Urinary bladder (tissue), 4 donors: ENCODE measurements around the gene NFATC1. TPM values are rescaled to one million over a fixed set of nuclear protein-coding genes. Genes with fewer than 3 reads are reported as not detected.

Experiments used
- DNase-seq: peaks from one replicate; pipeline ENCODE4 v3.0.0-alpha.2; 2015; ENCODE audit errors: extremely low spot score
- H3K27ac ChIP-seq: one replicate; pipeline ENCODE4 v1.5.1; 2013; ENCODE audit warnings: low read depth, mild to moderate bottlenecking, moderate library complexity
- H3K36me3 ChIP-seq: one replicate; pipeline ENCODE4 v1.6.1; 2013; ENCODE audit warnings: mild to moderate bottlenecking, moderate library complexity; ENCODE audit not compliant: insufficient read depth
- H3K4me1 ChIP-seq: one replicate; pipeline ENCODE4 v1.6.1; 2013; ENCODE audit warnings: mild to moderate bottlenecking, moderate library complexity; ENCODE audit not compliant: insufficient read depth
- H3K4me3 ChIP-seq: one replicate; pipeline ENCODE4 v1.5.1; 2013; ENCODE audit warnings: low read depth, low read length
- WGBS: extraction: QIAGEN DNeasy Blood & Tissue Kit; methylation state at CpG from one replicate; pipeline ENCODE4 v1.1.7; 2013; 5-methylcytosine and 5-hydroxymethylcytosine counted together
- polyA plus RNA-seq: library from polyadenylated mRNA; stranded (reverse); fragments of 200-250 nt; gene quantifications from one replicate; pipeline ENCODE4 v1.2.3, GENCODE V29; 2013
- total RNA-seq: library from RNA; depleted of rRNA; stranded (reverse); fragments of >200 nt; gene quantifications from one replicate; pipeline ENCODE4 v1.2.3, GENCODE V29; 2014
- donor health status: healthy with polysubstance abuse.
- donor health status: healthy.

NFATC1 gene
- total and polyA plus RNA-seq, 2 donors: 8.5 to 11.3 TPM

GRCh38 chr18:79400091-79400590, 4.4 kb downstream of the NFATC1 start:
- 1% methylated on average over 69 of the region's 71 CpGs for WGBS
- DNase-seq: no peak
- Histone ChIP-seq H3K27ac (peak overlapping the region; percentile 54), H3K4me3 (peak overlapping the region; percentile 78), H3K4me1 (peaks cover 7% of the 10 kb centered on the region), H3K36me3 (no peaks in the 10 kb centered on the region)

GRCh38 chr18:79400591-79401381, 5.1 kb downstream of the NFATC1 start:
- H3K27ac ChIP-seq: peak overlapping the region; percentile 54
- 29% methylated on average over 50 of the region's 58 CpGs for WGBS
- H3K36me3 ChIP-seq: no peaks in the 10 kb centered on the region
- peak overlapping the region; percentile 78 for H3K4me3 ChIP-seq
- DNase-seq: no peak
- H3K4me1 ChIP-seq: peaks cover 7% of the 10 kb centered on the region

GRCh38 chr18:79401494-79402208, 5.9 kb downstream of the NFATC1 start:
- DNase-seq: no peak
- Histone ChIP-seq H3K27ac (no peak overlapping the region), H3K36me3 (no peaks in the 10 kb centered on the region), H3K4me3 (no peak overlapping the region), H3K4me1 (peaks cover 5% of the 10 kb centered on the region)
- WGBS: 92% methylated on average over 32 of the region's 32 CpGs

- H3K4me3 ChIP-seq: no peak overlapping the region
- WGBS: 92% methylated on average over 16 of the region's 16 CpGs
- H3K36me3 ChIP-seq: no peaks in the 10 kb centered on the region
- DNase-seq: no peak
- H3K4me1 ChIP-seq: peaks cover 5% of the 10 kb centered on the region
- no peak overlapping the region for H3K27ac ChIP-seq
These were observed 6.5 kb downstream of the NFATC1 start for GRCh38 chr18:79402209-79402576.

- Histone ChIP-seq H3K4me3 (no peak overlapping the region), H3K27ac (no peak overlapping the region), H3K36me3 (no peaks in the 10 kb centered on the region), H3K4me1 (peaks cover 5% of the 10 kb centered on the region)
- no peak for DNase-seq
- 55% methylated on average over 27 of the region's 27 CpGs for WGBS
These were observed 7.4 kb downstream of the NFATC1 start for GRCh38 chr18:79402977-79403722.

GRCh38 chr18:79403723-79404566, 8.2 kb downstream of the NFATC1 start:
- no peak for DNase-seq
- H3K4me3 ChIP-seq: no peak overlapping the region
- WGBS: 74% methylated on average over 31 of the region's 31 CpGs

GRCh38 chr18:79404567-79404910, 8.8 kb downstream of the NFATC1 start:
- no peak for DNase-seq
- no peak overlapping the region for H3K4me3 ChIP-seq
- no peak overlapping the region for H3K27ac ChIP-seq
- peaks cover 4% of the 10 kb centered on the region for H3K4me1 ChIP-seq
- 84% methylated on average over 12 of the region's 12 CpGs for WGBS
- no peaks in the 10 kb centered on the region for H3K36me3 ChIP-seq

More at GRCh38 chr18:79403723-79404566, 8.2 kb downstream of the NFATC1 start:
- Histone ChIP-seq H3K27ac (no peak overlapping the region), H3K36me3 (no peaks in the 10 kb centered on the region), H3K4me1 (peaks cover 5% of the 10 kb centered on the region)

- WGBS: 82% methylated on average over 23 of the region's 23 CpGs
- peaks cover 3% of the 10 kb centered on the region for H3K4me1 ChIP-seq
- H3K4me3 ChIP-seq: no peak overlapping the region
- DNase-seq: no peak
- H3K36me3 ChIP-seq: no peaks in the 10 kb centered on the region
- no peak overlapping the region for H3K27ac ChIP-seq
These were observed 9.5 kb downstream of the NFATC1 start for GRCh38 chr18:79405019-79405780.

GRCh38 chr18:79405781-79406575, 10.2 kb downstream of the NFATC1 start:
- Histone ChIP-seq H3K36me3 (no peaks in the 10 kb centered on the region), H3K4me1 (peaks cover 3% of the 10 kb centered on the region), H3K4me3 (no peak overlapping the region), H3K27ac (no peak overlapping the region)
- no peak for DNase-seq
- WGBS: 75% methylated on average over 27 of the region's 27 CpGs

GRCh38 chr18:79406708-79407107, 11.0 kb downstream of the NFATC1 start:
- no peaks in the 10 kb centered on the region for H3K36me3 ChIP-seq
- 96% methylated on average over 30 of the region's 30 CpGs for WGBS
- H3K4me1 ChIP-seq: peaks cover 3% of the 10 kb centered on the region
- no peak overlapping the region for H3K4me3 ChIP-seq
- H3K27ac ChIP-seq: no peak overlapping the region
- DNase-seq: no peak

- WGBS: 96% methylated on average over 3 of the region's 3 CpGs
- H3K36me3 ChIP-seq: no peaks in the 10 kb centered on the region
- H3K27ac ChIP-seq: no peak overlapping the region
- DNase-seq: no peak
- H3K4me3 ChIP-seq: no peak overlapping the region
- H3K4me1 ChIP-seq: no peaks in the 10 kb centered on the region
These were observed 13.6 kb downstream of the NFATC1 start for GRCh38 chr18:79409313-79409712.

- Histone ChIP-seq H3K27ac (no peak overlapping the region), H3K36me3 (no peaks in the 10 kb centered on the region)
These were observed 14.5 kb downstream of the NFATC1 start for GRCh38 chr18:79410171-79410641.

More at GRCh38 chr18:79410171-79410641, 14.5 kb downstream of the NFATC1 start:
- WGBS: 96% methylated on average over 30 of the region's 30 CpGs
- DNase-seq: no peak
- no peaks in the 10 kb centered on the region for H3K4me1 ChIP-seq
- H3K4me3 ChIP-seq: no peak overlapping the region
